ENCODE data around the gene ZNF608. TPM values are rescaled to one million over a fixed set of nuclear protein-coding genes. Genes with fewer than 3 reads are reported as not detected.

ZNF608 gene
- total RNA-seq, 1 experiment from 2014 or later, result 5.6 TPM

- Histone ChIP-seq H3K27ac (ENCODE audit: low read depth, low read length) (no peak overlapping the region), H3K36me3 (ENCODE audit: control insufficient read depth in 1 of 2, insufficient read depth in 2 of 2, low read length in 2 of 2) (no peaks in the 10 kb centered on the region), H3K4me3 (replicated peaks in 1 of 2; ENCODE audit: low read depth in 1 of 2, low read length in 2 of 2) (no peak overlapping the region), H3K79me2 (ENCODE audit: insufficient read depth, low read length) (no peaks in the 10 kb centered on the region), H3K9me2 (ENCODE audit: insufficient read depth) (no peaks in the 10 kb centered on the region), H2AFZ (ENCODE audit: low read depth, low read length, poor library complexity, severe bottlenecking) (no peak overlapping the region), H3K9me3 (ENCODE audit: control insufficient read depth in 1 of 2, insufficient read depth in 1 of 2, low read depth in 1 of 2, low read length in 2 of 2) (no peaks in the 10 kb centered on the region), H3K4me1 (ENCODE audit: control insufficient read depth in 1 of 2, insufficient read depth in 2 of 2, low read length in 2 of 2) (no peaks in the 10 kb centered on the region), H3K27me3 (ENCODE audit: insufficient read depth, low read length) (no peaks in the 10 kb centered on the region), H4K20me1 (ENCODE audit: insufficient read depth) (no peaks in the 10 kb centered on the region), H3K9ac (ENCODE audit: low read length) (no peak overlapping the region), H3K4me2 (ENCODE audit: low read length) (no peak overlapping the region)
- ATAC-seq (no peak), DNase-seq (ENCODE audit: low read depth, low spot score) (no peak)
- CTCF ChIA-PET, result no interaction called here
- POLR2A ChIA-PET, result no interaction called here
- BruUV-seq (replicated peaks), result no TSS peak
- RAD21 ChIA-PET (ENCODE audit: low non-redundant PET in 1 of 2, low total read pairs in 2 of 2, uncharacterized antibody in 2 of 2, unreplicated experiment in 2 of 2), result no interaction called here
- intact Hi-C loops (cut with micrococcal nuclease), result no loop called here
- TF ChIP-seq EGR1 (IDR thresholded peaks at IDR 0.05; ENCODE audit: low read depth) (no peak), ZBTB33 (IDR thresholded peaks at IDR 0.05; ENCODE audit: extremely low read depth, insufficient replicate concordance, low read length) (no peak), ZFX (IDR thresholded peaks at IDR 0.05) (no peak), REST (IDR thresholded peaks at IDR 0.05; ENCODE audit: low read depth) (no peak), SP1 (IDR thresholded peaks at IDR 0.05; ENCODE audit: low read depth) (no peak), CEBPB (IDR thresholded peaks at IDR 0.05; ENCODE audit: low read depth) (no peak), JUND (IDR thresholded peaks at IDR 0.05) (no peak), ATF3 (IDR thresholded peaks at IDR 0.05) (no peak), ELF1 (IDR thresholded peaks at IDR 0.05; ENCODE audit: borderline replicate concordance, low read depth) (no peak), SRF (IDR thresholded peaks at IDR 0.05; ENCODE audit: low read depth) (no peak), FOSL1 (IDR thresholded peaks at IDR 0.05; ENCODE audit: low read depth) (no peak), SIN3A (IDR thresholded peaks at IDR 0.05; ENCODE audit: low read depth) (no peak), YY1 (IDR thresholded peaks at IDR 0.05; ENCODE audit: extremely low read depth, insufficient replicate concordance, low read depth, low read length) (no peak), ZNF274 (IDR thresholded peaks at IDR 0.05; ENCODE audit: low read depth, low read length) (no peak), POLR2AphosphoS5 (IDR thresholded peaks at IDR 0.05; ENCODE audit: low read depth, low read length) (no peak)
- TF ChIP-seq, protein P1, sequence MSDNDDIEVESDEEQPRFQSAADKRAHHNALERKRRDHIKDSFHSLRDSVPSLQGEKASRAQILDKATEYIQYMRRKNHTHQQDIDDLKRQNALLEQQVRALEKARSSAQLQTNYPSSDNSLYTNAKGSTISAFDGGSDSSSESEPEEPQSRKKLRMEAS (IDR thresholded peaks at IDR 0.05), result no peak
These were observed 44.7 kb upstream of the ZNF608 start for GRCh38 chr5:124790895-124791732.

All from HCT116 (cell line).